Activated gamma-delta T cell treated with Interleukin-2 at 50 U/mL for 16 hours (primary cell): ENCODE measurements around the gene ATP13A5.

Experiments
- DNase-seq: peaks from one replicate; pipeline ENCODE4 v3.0.0-alpha.2; 2020

ATP13A5 gene

GRCh38 chr3:193250492-193250891, 128.1 kb downstream of the ATP13A5 start:
- DNase-seq: no peak

DNA sequence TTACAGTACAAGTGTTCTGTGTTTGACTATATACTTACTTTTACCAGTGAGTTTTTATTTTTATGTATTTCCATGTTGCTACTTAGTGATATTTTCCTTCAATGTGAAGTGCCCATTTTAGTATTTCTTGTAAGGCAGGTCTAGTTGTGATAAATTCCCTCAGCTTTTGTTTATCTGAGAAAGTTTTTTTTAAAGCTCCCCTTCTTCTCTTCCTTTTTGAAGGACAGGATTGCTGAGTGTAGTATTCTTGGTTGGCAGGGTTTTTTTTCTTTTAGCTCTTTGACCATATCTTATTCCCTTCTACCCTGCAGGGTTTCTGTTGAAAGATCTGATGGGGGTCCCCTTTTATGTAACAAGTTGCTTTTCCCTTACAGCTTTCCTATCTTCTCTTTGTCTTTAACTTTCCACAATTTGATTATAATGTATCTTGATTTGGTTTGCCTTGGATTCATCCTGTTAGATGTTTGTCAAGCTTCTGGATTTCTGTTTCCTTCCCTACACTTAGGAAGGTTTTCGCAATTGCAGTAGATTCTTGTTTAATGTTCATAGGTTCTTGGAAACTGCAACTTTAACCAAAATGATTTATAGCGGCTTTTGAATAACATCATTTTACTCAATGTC, 129.6 kb downstream of the ATP13A5 start:
- DNase-seq: no peak

GRCh38 chr3:193243571-193243970, 135.0 kb downstream of the ATP13A5 start:
- DNase-seq: no peak

DNA sequence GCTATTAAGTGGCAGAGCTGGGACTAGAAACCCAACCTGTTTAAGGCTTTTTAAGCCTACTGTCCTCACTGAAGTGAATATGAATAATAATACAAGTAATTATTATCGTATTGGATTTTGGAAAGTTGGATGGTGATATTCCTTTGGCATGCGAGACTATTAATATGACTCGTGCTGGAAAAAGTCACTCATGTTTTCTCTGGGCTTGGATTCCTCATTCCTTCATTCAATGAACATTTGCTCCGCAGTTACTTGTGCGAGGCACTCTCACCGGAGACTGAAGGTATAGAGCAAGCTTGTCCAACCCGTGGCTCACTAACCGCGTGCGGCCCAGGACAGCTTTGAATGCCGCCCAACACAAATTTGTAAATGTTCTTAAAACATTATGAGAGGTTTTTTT, 136.8 kb downstream of the ATP13A5 start:
- no peak for DNase-seq

DNA sequence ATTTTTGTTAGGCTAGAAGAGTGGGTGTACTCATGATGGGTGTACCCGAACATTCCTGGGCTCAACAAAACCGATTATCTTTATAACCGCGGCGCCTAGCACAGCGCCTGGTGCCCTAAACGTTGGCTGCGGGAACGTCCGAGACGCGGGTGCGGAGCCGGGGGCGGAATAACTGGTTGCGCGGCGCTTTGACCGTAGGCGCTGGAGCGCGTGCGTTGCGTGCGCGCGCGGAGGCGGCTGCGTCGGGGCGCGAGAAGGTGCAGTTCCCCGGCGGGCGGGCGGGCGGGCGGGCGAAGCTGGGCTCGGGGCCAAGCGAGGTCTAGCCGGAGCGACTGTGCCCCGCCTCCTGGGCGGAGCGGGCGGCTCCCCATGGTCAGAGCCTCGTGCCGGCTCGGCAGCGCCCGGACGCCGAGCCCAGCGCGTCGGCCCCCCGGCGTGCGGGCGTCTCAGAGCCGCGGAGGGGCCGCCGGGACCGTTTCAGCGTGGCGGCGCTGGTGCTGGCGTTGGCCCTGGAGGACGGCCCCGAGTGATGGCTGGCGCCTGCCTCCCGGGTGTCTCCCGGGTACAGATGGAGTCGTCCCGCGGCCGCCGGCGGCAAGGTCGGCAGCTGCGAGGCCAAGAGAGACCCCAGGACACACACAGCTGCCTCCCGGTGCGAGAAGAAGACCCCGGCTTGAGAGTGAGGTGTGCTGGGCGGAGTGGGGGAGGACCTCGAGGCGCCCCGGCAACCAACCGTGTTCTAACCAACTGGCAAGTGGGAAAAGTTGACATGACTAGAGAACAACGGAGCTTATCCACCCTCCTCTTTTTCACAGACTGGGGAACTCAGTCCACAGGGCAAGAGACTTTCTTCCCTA, 137.5 kb downstream of the ATP13A5 start, which contains the start of gene PLAAT1:
Gene PLAAT1 (plus strand): TSS at position 373 of the 857 bp plus-strand sequence. CDS start 14,429 bp downstream, outside the sequence.
- DNase-seq: no peak

- no peak for DNase-seq
These were observed 138.1 kb downstream of the ATP13A5 start for GRCh38 chr3:193240436-193240849.

GRCh38 chr3:193237030-193237429, 141.5 kb downstream of the ATP13A5 start:
- DNase-seq: no peak

DNA sequence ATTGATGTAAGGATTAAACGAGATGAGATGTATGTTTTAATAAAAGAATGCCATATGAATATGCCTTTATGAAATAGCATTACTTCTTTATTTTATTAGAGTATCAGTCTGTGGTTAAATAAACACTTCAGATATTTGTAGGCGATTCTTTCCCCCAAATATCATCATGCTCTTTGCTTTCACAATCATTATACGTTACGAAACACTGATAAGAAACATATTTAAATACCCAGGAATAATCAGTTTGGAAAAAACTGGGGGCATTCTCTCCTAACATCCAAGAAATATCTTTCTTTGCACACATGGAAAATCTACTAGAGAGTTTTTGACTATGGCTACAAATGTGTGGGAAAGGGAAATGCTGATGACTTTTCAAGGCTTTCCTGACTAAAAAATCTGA, 142.0 kb downstream of the ATP13A5 start:
- no peak for DNase-seq

DNA sequence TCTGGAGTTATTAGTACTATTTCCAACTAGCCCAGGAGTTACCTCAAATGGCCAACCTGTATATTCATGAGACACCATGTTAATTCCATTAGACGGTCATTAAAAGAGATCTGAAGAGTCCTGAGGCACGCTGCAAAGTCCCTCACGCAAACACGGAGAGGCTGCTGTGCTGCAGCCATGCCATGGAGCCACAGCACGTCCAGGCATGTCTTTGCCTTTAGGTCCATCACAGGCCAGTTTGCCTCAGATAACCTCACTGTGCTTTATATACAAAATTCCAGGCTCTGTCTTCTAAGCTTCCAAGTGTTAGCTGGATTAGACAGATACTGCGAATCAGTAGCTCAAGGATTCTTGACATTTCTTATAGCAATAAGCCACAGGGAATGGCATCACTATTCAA, 147.4 kb downstream of the ATP13A5 start:
- DNase-seq: no peak

DNA sequence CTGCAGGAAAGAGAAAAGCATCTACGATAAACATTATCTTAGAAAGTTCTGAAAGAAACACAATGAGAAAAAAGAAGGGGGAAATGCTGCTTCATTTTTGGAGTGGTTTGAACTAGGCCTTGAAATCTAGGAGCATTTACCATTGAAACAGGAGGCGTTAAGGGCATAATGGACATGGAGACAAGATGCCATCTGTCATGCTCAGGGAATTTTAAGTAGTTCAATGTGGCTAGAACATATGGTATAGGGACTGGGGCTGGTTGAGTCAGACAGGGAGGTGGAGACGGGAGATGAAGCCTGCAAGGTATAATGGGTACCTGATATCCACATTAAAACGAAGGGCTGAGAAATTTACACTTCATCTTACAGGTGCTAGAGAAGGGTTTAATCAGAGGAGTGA, 147.9 kb downstream of the ATP13A5 start:
- no peak for DNase-seq

GRCh38 chr3:193229851-193230420, 148.6 kb downstream of the ATP13A5 start:
- DNase-seq: no peak

DNA sequence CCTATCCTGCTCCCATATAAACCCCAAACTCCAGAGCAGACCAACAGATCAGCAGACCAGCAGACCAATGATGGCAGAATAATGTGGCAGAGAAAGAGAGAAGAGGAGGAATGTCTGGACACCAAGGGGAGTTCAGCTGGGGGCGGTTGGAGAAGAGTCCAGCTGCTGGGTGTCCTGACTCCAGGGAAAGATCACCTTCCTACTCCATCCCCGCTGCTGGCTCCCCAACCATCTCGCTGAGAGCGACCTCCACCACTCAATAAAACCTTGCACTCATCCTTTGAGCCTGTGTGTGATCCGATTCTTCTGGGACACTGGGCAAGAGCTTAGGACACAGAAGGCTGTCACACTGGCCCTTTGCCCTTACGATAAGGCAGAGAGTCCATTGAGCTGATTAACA, 150.3 kb downstream of the ATP13A5 start:
- DNase-seq: no peak

DNA sequence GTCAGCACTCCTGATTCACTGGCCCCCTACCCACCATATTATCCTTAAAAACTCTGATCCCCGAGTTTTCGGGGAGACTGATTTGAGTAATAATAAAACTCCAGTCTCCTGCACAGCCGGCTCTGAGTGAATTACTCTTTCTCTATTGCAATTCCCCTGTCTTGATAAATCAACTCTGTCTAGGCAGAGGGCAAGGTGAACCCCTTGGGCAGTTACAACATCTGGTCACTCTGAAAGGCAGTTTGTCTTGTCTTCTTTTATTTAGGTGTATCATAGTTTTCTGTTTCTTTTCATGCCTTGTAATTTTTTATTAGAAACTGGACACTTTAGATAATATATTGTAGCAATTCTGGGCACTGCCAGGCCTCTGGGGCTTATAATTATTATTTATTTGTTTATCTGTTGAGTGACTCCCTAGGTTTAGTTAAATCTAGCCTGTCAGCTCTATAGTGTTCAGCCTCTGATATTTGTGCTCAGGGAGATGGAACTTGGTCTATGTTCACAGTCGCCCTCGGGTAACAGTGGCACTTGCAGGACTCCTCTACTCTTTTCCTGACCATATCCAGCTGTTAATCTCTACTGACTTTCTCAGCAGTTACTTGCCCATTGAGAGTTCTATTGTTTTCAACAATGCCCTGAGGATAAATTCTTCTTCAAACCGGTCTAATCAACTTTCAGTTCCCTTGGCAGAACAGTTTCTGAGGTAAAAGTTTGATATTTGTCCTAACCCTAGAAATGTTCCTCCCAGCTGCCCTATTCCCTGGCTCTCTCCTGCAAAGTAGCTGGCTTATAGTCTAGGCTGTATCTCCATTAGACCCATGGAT, 153.0 kb downstream of the ATP13A5 start:
- no peak for DNase-seq
